ENCODE data around the gene LRP3.

The LRP3 gene

DNA sequence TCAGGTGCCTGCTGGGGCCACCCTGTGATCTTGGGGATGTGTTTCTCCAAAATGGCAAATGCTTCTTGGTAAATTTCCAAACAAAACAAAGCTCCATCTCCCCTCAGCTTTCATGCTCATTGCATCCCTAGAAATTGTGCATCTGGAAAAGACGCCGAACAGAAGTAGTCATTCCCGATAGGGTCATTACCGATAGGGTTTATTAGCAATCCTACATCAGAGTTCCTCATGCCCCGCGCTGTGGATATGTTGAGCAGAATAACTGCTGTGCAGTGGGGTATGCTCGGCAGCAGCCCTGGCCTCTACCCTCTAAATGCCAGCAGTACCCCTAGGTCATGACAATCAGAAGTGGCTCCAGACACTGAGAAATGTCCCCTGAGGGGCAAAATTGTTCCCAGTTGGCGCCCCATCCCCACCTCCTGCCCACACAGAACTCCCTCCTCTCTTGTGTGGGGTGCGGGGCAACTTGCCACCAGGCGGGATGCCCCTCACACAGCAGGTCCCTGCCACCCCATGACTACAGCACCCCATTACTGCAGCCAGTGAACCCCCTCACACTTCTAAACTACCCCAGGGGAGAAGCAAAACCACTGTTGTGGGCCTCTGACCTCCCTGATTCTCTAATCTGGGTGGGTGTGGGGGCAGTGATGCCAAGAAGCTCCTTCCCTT lies 44.5 kb downstream of the LRP3 start:
- DNase-seq = no peak

DNA sequence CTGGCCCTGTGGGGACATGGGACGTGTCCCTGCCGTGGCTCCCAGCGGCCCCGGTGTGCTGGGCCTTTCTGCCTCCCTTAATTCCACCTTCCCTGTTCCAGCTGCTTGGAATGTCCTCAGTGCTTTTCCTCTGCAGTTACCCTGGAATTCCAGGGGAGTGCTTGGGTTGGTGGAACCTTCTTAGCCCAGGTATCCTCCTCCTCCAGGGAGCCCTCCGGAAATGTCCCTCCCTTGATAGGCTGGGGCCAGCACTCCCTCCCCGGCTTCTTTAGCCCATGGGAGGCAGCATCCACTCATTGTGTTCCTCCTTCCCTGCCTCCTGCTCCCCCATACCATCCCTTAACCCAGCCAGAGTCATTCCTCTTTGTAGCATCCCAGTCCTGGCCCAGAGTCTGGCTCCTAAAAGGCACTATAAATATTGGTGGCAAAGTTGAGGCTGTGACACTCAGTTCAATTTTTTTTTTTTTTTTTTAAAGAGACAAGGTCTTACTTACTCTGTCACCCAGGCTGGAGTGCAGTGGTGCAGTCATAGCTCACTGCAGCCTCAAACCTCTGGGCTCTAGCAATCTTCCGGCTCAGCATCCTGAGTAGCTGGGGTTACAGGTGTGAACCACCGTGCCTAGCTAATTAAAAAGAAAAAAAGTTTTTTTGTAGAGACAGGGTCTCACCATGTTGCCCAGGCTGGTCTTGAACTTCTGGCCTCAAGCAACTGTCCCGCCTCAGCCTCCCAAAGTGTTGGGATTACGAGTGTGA lies 45.3 kb downstream of the LRP3 start:
- DNase-seq = no peak

- no peak for DNase-seq
Observed at GRCh38 chr19:33240181-33240771, 46.1 kb downstream of the LRP3 start.

GRCh38 chr19:33241091-33241529 lies 47.0 kb downstream of the LRP3 start:
- no peak for DNase-seq

- no peak for DNase-seq
Observed at GRCh38 chr19:33241530-33242101, 47.5 kb downstream of the LRP3 start.

- no peak for DNase-seq
Observed at GRCh38 chr19:33242131-33242530, 48.0 kb downstream of the LRP3 start.

DNA sequence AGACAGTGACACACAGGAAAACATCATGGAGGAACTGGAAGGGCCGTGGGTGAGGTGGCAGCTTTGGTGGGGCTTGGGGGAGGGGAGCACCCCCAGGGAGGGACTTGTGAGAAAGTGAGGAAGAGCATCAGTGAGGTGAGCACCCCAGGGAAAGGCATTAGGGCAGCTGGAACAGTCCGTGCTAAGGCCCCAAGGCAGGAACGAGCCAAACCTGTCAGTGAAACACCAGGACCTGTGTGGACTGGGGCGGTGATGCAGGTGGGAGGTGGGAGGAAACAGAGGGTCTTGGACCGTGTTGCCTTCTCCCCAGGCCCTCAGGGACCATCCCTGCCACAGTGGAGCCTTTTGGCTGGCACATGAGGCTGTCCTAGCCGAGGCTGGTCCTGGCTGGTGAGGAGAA lies 48.8 kb downstream of the LRP3 start:
- no peak for DNase-seq

DNA sequence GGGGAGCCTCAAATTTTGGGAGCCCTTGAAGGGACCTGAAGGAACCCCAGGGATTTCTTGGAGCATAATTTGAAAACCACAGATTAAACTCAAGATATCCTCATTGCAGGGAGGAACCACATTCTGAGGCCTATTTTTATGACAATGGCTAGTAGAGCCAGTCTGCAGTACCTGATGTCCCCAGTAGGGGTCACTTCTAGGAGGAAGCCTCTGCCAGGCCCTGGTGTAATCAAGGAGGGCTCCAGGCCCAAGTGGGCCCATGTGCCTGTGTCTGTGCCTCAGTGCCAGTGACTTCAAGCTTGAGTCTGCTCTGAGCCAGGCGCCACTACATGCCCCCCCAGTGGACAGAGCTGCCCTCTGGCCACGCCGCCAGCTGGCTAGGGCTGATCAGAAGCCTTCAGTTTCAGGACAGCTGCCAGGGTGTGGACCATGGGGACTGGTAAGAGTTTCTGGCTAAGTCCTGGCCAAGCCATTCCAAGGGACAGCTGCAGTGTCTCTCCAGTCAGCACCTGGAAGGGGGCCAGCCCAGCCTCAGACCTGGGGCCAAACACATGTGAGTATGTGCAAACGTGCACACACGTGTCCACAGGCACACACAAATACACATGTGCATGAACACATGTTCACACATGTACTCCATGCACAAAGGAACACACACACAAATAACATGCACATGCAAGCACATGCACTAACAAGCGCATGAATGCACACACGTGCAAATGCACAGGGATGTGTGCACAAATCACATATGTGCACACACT lies 52.0 kb downstream of the LRP3 start:
- no peak for DNase-seq

DNA sequence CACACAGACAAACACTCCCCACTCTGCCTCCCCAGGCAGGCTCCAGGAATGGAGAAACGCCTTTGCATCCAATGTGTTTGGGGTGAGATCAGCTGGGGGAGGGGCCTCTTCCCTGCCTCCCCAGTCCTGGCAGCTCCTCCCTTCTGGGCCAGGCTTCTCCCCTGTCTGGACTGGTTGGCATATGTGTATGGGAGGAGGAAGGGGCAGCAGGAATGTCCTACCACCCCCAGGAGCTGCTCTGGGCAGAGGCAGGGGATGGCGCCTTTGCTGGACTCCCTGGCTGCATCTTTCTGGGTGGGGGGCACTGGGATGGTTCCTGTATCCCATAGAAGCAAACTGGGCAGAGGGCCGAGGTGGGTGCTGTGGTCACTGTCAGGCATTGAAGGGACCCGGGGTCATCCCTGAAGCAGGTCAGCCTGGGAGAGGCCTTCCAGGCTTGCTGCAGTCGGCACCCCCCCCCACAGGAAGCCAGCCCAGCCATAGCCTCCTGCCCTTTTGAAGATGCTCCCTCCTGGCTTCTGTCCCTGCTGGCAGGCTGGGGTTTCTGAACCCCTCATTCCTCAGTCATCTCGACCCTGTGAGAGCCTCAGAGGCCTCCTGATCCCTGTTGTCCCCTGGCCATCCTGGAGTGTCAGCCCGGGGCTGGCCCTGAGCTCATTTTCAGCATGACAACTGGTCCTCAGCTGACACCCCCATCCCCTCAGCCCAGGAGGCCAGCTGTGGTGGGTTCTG lies 52.7 kb downstream of the LRP3 start:
- DNase-seq = no peak

GRCh38 chr19:33247441-33247819 lies 53.3 kb downstream of the LRP3 start:
- no peak for DNase-seq

GRCh38 chr19:33248104-33248503 lies 54.0 kb downstream of the LRP3 start:
- DNase-seq = no peak

DNA sequence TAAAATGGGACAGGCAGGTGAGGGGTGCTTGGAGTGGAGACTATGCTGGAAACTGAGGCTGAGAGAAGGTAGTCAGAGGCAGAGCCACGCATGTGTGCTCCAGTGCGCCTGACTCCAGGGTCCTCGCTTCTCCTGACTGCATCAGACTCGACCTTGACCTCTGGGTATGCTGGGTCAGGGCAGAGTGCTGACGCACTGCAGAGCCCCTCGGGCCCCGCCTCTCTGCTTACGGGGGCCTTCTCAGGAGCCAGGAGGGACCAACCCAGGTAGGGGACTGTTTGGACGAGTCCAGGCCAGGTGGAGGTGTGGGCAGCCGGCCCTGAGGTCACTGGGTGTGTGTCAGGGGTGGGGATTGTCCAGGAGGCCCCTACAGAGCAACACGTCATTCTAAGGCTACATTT lies 54.4 kb downstream of the LRP3 start:
- DNase-seq = no peak

DNA sequence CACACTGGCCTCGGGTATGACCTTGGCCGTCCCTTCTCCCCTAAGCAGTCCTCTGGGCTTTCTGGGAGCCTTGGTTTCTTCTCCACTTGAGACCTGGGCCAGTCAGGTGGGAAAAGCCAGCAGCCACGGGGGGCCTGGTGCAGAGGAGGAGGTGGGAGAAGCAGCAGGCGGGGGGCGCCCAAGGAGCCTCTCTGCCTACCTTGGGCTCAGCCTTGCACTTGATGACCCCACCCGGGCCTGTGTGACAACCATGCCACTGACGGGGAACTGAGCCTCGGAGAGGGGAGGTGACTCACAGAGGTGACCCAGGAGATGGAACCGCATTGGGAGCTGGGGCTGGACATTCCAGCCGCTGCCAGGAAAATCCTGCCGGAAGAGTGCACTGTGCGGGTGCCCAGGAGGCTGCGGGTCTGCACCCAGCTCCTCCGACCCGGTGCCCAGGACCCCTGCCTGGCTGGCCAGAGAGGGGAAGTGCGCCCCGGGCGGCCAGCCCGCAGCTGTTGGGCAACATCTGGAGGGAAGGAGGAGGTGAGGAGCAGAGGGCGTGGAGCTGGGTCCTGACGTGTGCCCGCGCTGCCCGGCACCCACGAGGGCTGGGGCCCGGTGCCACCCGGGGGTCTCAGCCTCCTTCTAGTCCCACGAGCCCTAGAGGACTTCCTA lies 55.0 kb downstream of the LRP3 start:
- DNase-seq = no peak

- no peak for DNase-seq
Observed at GRCh38 chr19:33249740-33250366, 55.7 kb downstream of the LRP3 start.

DNA sequence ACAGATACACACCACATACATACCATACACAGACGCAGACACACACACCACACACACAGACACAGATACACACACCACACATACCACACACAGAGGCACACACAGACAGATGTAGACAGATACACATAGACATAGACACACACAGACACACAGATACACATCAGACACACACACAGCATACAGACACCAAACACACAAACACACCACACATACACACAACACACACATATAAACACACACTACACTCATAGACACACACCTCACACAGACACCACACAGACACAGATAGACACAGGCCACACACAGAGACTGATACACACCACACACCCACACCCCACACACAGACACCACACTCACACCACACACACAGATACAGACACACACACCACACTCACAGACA lies 56.4 kb downstream of the LRP3 start:
- DNase-seq = no peak

DNA sequence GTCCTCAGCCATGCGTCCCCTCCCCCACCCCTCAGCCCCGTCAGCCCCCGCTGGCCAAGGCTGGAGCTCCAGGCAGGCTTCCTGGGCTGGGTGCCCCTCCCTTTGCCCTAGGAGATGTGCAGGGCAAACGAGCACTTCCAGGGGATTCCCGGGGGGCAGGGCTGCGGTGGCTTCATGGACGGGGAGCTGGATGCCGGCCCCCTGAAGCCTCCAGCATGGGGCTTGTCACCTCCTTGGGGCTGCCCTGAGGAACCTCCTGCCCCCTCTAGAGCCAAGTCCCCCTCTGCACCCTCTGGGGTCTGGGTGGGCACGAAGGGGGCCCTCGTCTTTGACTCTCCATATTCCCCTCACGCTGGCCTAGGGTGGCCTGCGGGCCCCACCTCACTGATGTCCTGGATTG lies 56.9 kb downstream of the LRP3 start:
- DNase-seq = no peak

- DNase-seq = no peak
Observed at GRCh38 chr19:33251526-33252090, 57.5 kb downstream of the LRP3 start.

DNA sequence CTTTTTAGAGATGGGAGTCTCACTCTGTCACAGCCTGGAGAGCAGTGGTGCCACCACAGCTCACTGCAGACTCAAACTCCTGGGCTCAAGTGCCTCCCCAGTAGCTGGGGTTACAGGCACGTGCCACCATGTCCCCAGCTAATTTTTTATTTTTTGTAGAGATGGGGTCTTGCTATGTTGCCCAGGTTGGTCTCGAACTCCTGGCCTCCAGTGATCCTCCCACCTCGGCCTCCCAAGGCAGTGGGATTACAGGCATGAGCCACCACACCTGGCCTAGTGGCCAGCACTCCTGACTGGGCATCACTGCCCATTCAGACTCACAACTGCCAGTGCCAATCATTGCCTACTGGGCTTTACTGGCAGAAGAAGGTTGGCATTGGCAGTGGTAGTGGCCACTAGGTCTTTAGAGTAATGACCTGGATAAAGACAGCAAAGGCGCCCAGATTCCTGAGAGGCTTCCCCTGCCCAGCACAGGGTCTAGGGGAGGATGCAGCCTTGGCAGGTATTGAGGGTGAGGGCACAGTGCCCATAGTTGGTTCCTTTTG lies 58.4 kb downstream of the LRP3 start:
- no peak for DNase-seq

DNA sequence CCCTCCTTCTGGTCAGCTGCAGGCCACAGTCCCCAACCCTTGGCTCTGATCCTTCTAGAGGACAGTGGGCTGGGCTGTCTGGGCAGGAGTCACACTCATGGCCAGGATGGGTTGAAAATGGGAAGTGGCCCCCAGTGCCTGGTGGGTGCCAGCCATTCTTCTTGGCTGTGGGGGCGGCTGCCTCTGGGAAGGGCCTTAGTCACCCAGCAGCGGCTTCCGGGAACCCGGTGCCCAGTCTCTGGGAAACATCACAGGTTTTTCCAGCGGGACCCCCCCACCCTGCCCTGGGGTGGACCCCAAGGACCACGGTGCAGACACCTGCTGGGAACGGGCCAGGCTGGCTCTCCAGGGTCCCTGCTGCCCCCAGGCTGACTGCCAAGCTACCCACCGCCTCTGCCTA lies 58.8 kb downstream of the LRP3 start:
- no peak for DNase-seq

- no peak for DNase-seq
Observed at GRCh38 chr19:33254245-33254824, 60.2 kb downstream of the LRP3 start.
